H9 (cell line): ENCODE measurements around the gene YES1. TPM values are rescaled to one million over a fixed set of nuclear protein-coding genes. Genes with fewer than 3 reads are reported as not detected.

Experiments used
- DNase-seq: peaks from one replicate; pipeline ENCODE4 v3.0.0-alpha.2; 2017
- H2AFZ ChIP-seq: one replicate; pipeline ENCODE4 v1.6.1; 2013; ENCODE audit warnings: mild to moderate bottlenecking, low read length, control low read depth, moderate library complexity
- H2AK5ac ChIP-seq: 2 replicates; pipeline ENCODE4 v1.6.1; 2013; ENCODE audit warnings: low read length, control low read depth, mixed read lengths; ENCODE audit not compliant: insufficient read length
- H2BK120ac ChIP-seq: one replicate; pipeline ENCODE4 v1.6.1; 2013; ENCODE audit warnings: low read depth, mild to moderate bottlenecking, low read length, control low read depth, inconsistent platforms; ENCODE audit not compliant: poor library complexity, severe bottlenecking
- H2BK12ac ChIP-seq: 2 replicates; pipeline ENCODE4 v1.6.1; 2013; ENCODE audit warnings: low read length, control low read depth, mixed read lengths, low read depth; ENCODE audit not compliant: insufficient read length
- H2BK15ac ChIP-seq: 2 replicates; pipeline ENCODE4 v1.6.1; 2013; ENCODE audit warnings: low read depth, low read length, control low read depth
- H2BK20ac ChIP-seq: one replicate; pipeline ENCODE4 v1.6.1; 2013; ENCODE audit warnings: low read depth, mild to moderate bottlenecking, low read length, control low read depth, inconsistent platforms; ENCODE audit not compliant: poor library complexity, severe bottlenecking
- H2BK5ac ChIP-seq: 2 replicates; pipeline ENCODE4 v1.6.1; 2013; ENCODE audit warnings: low read length, control low read depth, mixed read lengths; ENCODE audit not compliant: insufficient read length
- H3K14ac ChIP-seq: 2 replicates; pipeline ENCODE4 v1.6.1; 2013; ENCODE audit warnings: low read length, control low read depth; ENCODE audit not compliant: insufficient read depth
- H3K18ac ChIP-seq: 2 replicates; pipeline ENCODE4 v1.6.1; 2013; ENCODE audit warnings: low read depth, mild to moderate bottlenecking, mixed read lengths, low read length, control low read depth; ENCODE audit not compliant: insufficient read length
- H3K23ac ChIP-seq: 2 replicates; pipeline ENCODE4 v1.6.1; 2013; ENCODE audit warnings: low read length, control low read depth, mixed read lengths, low read depth; ENCODE audit not compliant: insufficient read length
- H3K23me2 ChIP-seq: 2 replicates; pipeline ENCODE4 v1.6.1; 2013; ENCODE audit warnings: low read depth, mild to moderate bottlenecking, mixed read lengths, low read length, control low read depth; ENCODE audit not compliant: insufficient read length, poor library complexity, severe bottlenecking
- H3K27ac ChIP-seq: 2 replicates; pipeline ENCODE4 v1.5.1; 2013; ENCODE audit warnings: low read length, control low read depth, mixed read lengths, low read depth; ENCODE audit not compliant: insufficient read length
- H3K27me3 ChIP-seq: 2 replicates; pipeline ENCODE4 v1.6.1; 2013; ENCODE audit warnings: low read length, control low read depth, inconsistent platforms; ENCODE audit not compliant: insufficient read depth
- H3K4ac ChIP-seq: 2 replicates; pipeline ENCODE4 v1.6.1; 2013; ENCODE audit warnings: low read depth, mild to moderate bottlenecking, control low read depth, inconsistent platforms, low read length, moderate library complexity
- H3K4me1 ChIP-seq: 2 replicates; pipeline ENCODE4 v1.6.1; 2013; ENCODE audit warnings: low read length, control low read depth, inconsistent platforms; ENCODE audit not compliant: insufficient read depth
- H3K4me2 ChIP-seq: 2 replicates; pipeline ENCODE4 v1.6.1; 2013; ENCODE audit warnings: low read length, control low read depth, mixed read lengths; ENCODE audit not compliant: insufficient read length, insufficient read depth
- H3K56ac ChIP-seq: 2 replicates; pipeline ENCODE4 v1.6.1; 2013; ENCODE audit warnings: low read depth, mild to moderate bottlenecking, mixed read lengths, low read length, control low read depth; ENCODE audit not compliant: insufficient read length
- H3K79me1 ChIP-seq: 2 replicates; pipeline ENCODE4 v1.6.1; 2013; ENCODE audit warnings: low read depth, mild to moderate bottlenecking, moderate library complexity, low read length, control low read depth, inconsistent platforms; ENCODE audit not compliant: insufficient read depth, poor library complexity, severe bottlenecking
- H3K79me2 ChIP-seq: 2 replicates; pipeline ENCODE4 v1.6.1; 2013; ENCODE audit warnings: low read length, control low read depth, inconsistent platforms; ENCODE audit not compliant: insufficient read depth
- H3K9ac ChIP-seq: 2 replicates; pipeline ENCODE4 v1.6.1; 2013; ENCODE audit warnings: low read length, control low read depth, mixed read lengths; ENCODE audit not compliant: insufficient read length; ENCODE audit errors: extremely low read depth
- H3K9me3 ChIP-seq: one replicate; pipeline ENCODE4 v1.6.1; 2013; ENCODE audit warnings: low read depth, low read length, inconsistent platforms; ENCODE audit not compliant: control insufficient read depth
- H3T11ph ChIP-seq: one replicate; pipeline ENCODE4 v1.6.1; 2013; ENCODE audit warnings: mild to moderate bottlenecking, low read length, control low read depth, inconsistent platforms
- H4K20me1 ChIP-seq: one replicate; pipeline ENCODE4 v1.6.1; 2013; ENCODE audit not compliant: control insufficient read depth, insufficient read length, insufficient read depth
- H4K5ac ChIP-seq: 2 replicates; pipeline ENCODE4 v1.6.1; 2013; ENCODE audit warnings: low read depth, mild to moderate bottlenecking, mixed read lengths, low read length, control low read depth; ENCODE audit not compliant: insufficient read length
- H4K8ac ChIP-seq: replicated peaks from 2 replicates; pipeline ENCODE4 v1.6.1; 2013; ENCODE audit warnings: low read length, control low read depth, mixed read lengths, low read depth; ENCODE audit not compliant: insufficient read length
- H4K91ac ChIP-seq: 2 replicates; pipeline ENCODE4 v1.6.1; 2013; ENCODE audit warnings: low read depth, mild to moderate bottlenecking, moderate library complexity, mixed read lengths, low read length, control low read depth; ENCODE audit not compliant: insufficient read length
- H3K27ac Mint-ChIP-seq, 3 experiments: 2 replicates in 2 of 3; 3 replicates in 1 of 3; pipeline ENCODE4 v1.8.0; 2020 to 2021; ENCODE audit warnings: mixed read lengths in 3 of 3, mild to moderate bottlenecking in 1 of 3, moderate library complexity in 1 of 3
- H3K27me3 Mint-ChIP-seq: 2 replicates; pipeline ENCODE4 v1.8.0; 2021; ENCODE audit warnings: low read depth, mild to moderate bottlenecking, moderate library complexity, mixed read lengths
- H3K36me3 Mint-ChIP-seq, 3 experiments: 2 replicates in 2 of 3; 3 replicates in 1 of 3; pipeline ENCODE4 v1.8.0; 2020 to 2021; ENCODE audit warnings: low read depth in 3 of 3, mixed read lengths in 3 of 3; ENCODE audit not compliant: insufficient read depth in 1 of 3
- H3K4me1 Mint-ChIP-seq, 2 experiments: 2 replicates each; pipeline ENCODE4 v1.8.0; 2020; ENCODE audit warnings: mixed read lengths in 2 of 2
- H3K4me3 Mint-ChIP-seq, 2 experiments: 2 replicates in 1 of 2; 3 replicates in 1 of 2; pipeline ENCODE4 v1.8.0; 2020 to 2021; ENCODE audit warnings: mild to moderate bottlenecking in 2 of 2, mixed read lengths in 2 of 2, moderate library complexity in 1 of 2
- H3K9me3 Mint-ChIP-seq, 2 experiments: 2 replicates in 1 of 2; 3 replicates in 1 of 2; pipeline ENCODE4 v1.8.0; 2020; ENCODE audit warnings: mild to moderate bottlenecking in 2 of 2, mixed read lengths in 2 of 2, moderate library complexity in 1 of 2
- WGBS: extraction: QIAGEN DNeasy Blood & Tissue Kit; methylation state at CpG from one replicate; pipeline ENCODE4 v1.1.7; 2013; ENCODE audit warnings: missing lambda C conversion rate, low lambda C conversion rate, mixed read lengths; ENCODE audit not compliant: insufficient read length; ENCODE audit errors: extremely low coverage; 5-methylcytosine and 5-hydroxymethylcytosine counted together
- total RNA-seq: library from RNA; stranded (reverse); gene quantifications from 2 replicates; pipeline ENCODE4 v1.2.1, GENCODE V29; 2021
- TF ChIP-seq, protein P1 (sequence below): fragments of 200-600 bp; sonication (generic); conservative IDR thresholded peaks from 3 replicates; pipeline ENCODE4 v1.8.0; 2021; ENCODE audit warnings: antibody characterized with exemption, mild to moderate bottlenecking

Gene YES1
- total RNA-seq, 1 experiment from 2014 or later, result 86.9 TPM

DNA sequence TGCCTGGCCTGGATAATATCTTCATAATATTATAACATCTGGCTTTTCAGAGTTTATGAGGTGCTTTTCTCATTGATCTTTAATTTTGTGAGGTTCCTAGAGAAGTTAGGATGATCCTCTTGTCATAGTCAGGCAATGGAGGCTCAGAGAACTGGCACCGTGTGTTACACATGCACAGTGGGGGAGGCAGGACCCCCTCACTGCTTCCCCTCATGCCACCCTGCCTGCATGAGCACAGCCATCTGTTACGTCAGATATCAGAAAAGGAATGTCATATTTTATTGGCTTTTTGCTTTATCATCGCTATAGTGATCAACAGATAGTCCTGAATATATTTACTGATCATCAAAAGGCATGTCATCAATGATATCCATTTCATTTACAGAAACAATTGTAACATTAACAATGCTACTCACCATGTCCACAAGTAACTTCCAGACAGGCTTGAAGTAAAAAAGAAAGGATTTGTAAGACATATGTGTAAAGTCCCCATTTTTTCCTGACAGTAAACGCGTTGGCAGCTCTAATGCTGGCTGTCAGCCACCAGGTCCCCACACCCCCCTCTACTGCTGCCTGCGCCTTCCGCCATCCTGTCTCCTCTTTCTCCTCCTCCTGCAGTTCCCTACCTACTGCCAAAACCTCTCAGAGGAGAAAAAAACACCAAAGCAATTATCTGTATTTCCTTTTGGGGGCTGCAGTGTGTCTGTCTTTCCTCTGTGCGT, 118.4 kb downstream of the YES1 start:
- no peak overlapping the region for H3K4me2 ChIP-seq
- no peak overlapping the region for H2AFZ ChIP-seq
- no peak overlapping the region for H3K4ac ChIP-seq
- H2BK5ac ChIP-seq, result no peak overlapping the region
- no peak overlapping the region for H2BK15ac ChIP-seq
- H3K27me3 ChIP-seq, result no peaks in the 10 kb centered on the region
- no peaks in the 10 kb centered on the region for H4K20me1 ChIP-seq
- no peak overlapping the region for H2AK5ac ChIP-seq
- no peaks in the 10 kb centered on the region for H3K79me2 ChIP-seq
- H3K4me1 ChIP-seq, result no peaks in the 10 kb centered on the region
- no peak overlapping the region for H2BK120ac ChIP-seq
- no peak overlapping the region for H3K18ac ChIP-seq
- no peak overlapping the region for H3K23ac ChIP-seq
- no peak overlapping the region for H4K8ac ChIP-seq
- DNase-seq, result no peak
- H2BK12ac ChIP-seq, result no peak overlapping the region
- TF ChIP-seq, protein P1, sequence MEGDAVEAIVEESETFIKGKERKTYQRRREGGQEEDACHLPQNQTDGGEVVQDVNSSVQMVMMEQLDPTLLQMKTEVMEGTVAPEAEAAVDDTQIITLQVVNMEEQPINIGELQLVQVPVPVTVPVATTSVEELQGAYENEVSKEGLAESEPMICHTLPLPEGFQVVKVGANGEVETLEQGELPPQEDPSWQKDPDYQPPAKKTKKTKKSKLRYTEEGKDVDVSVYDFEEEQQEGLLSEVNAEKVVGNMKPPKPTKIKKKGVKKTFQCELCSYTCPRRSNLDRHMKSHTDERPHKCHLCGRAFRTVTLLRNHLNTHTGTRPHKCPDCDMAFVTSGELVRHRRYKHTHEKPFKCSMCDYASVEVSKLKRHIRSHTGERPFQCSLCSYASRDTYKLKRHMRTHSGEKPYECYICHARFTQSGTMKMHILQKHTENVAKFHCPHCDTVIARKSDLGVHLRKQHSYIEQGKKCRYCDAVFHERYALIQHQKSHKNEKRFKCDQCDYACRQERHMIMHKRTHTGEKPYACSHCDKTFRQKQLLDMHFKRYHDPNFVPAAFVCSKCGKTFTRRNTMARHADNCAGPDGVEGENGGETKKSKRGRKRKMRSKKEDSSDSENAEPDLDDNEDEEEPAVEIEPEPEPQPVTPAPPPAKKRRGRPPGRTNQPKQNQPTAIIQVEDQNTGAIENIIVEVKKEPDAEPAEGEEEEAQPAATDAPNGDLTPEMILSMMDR, result no peak
- no peak overlapping the region for H3K14ac ChIP-seq
- H3K27me3 Mint-ChIP-seq, result no peaks in the 10 kb centered on the region; the same call in 1 of the 2 replicates
- no peak overlapping the region for H4K5ac ChIP-seq
- H3K56ac ChIP-seq, result no peak overlapping the region
- H3K79me1 ChIP-seq, result no peaks in the 10 kb centered on the region
- H3K27ac Mint-ChIP-seq, result no peak overlapping the region
- H3K4me1 Mint-ChIP-seq, result peaks cover 4 to 7% of the 10 kb centered on the region in 2 experiments
- no peaks in the 10 kb centered on the region for H3K9me3 Mint-ChIP-seq
- no CpG with 5 or more reads among the region's 8 CpGs for WGBS
- no peaks in the 10 kb centered on the region for H3K23me2 ChIP-seq
- H3K27ac ChIP-seq, result no peak overlapping the region
- H3K9ac ChIP-seq, result no peak overlapping the region
- no peaks in the 10 kb centered on the region for H3K9me3 ChIP-seq
- no peak overlapping the region for H4K91ac ChIP-seq
- no peak overlapping the region for H2BK20ac ChIP-seq
- H3K36me3 Mint-ChIP-seq, result peaks cover 2 to 42% (median 37%) of the 10 kb centered on the region in 3 experiments; a peak in 6 of 7 replicates
- H3K4me3 Mint-ChIP-seq, result no peak overlapping the region
- no peak overlapping the region for H3T11ph ChIP-seq
